HG02763 (cell line): ENCODE results near the gene CCDC80.
"Not testable (repeated sequence)": the region's sequence is repeated elsewhere in the genome, so short reads cannot be mapped to it uniquely, and the experiment has no call there.

Source experiments
- ATAC-seq: cut with Tn5 transposase; IDR thresholded peaks from one replicate; pipeline ENCODE4 v1.9.1; 2021; ENCODE audit warnings: mild to moderate bottlenecking, moderate library complexity; ENCODE audit not compliant: unreplicated experiment

The CCDC80 gene

GRCh38 chr3:112597945-112598344 lies 43.0 kb downstream of the CCDC80 start:
- ATAC-seq, result no peak

DNA sequence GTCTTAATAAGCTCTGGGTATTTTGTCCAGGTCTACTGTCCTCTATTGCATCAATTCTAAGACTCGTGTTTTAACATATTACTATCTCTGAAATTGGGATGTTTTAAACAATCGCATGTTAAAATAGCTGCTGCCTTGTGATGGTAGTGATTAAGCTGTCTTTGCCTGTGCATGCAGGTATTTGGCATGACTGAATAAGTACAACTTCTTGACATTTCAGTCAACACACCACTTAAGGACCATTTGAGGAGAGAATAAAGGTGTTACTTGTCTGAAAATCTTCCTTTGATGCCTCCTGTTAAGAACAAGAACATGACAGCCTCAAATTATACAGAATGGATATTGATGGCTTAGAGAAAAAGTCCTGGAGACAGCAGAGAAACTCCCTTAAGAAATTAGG lies 46.1 kb downstream of the CCDC80 start:
- ATAC-seq, result no peak

- ATAC-seq, result no peak
Observed at GRCh38 chr3:112593258-112593657, 47.7 kb downstream of the CCDC80 start.

- no peak for ATAC-seq
Observed at GRCh38 chr3:112587336-112587735, 53.6 kb downstream of the CCDC80 start.

DNA sequence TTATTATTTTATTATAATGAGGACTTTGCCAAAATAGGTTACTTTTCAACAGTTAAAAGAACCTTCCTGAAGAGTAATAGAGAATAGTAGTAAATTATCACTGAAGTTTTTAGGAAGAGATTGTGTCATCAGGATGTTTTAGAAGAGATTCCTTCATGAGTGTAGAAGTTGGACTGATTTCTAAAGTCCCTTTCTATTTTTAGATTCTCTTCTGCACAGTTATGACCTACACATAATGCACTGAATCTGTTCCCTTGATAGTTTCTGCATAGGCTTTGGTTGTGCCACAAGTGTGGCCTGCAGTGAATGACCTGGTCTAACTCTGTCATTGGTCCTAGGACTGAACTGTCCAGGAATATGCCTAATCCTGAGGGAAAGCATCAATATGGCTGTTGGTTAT lies 55.2 kb downstream of the CCDC80 start:
- no peak for ATAC-seq

GRCh38 chr3:112583105-112583504 lies 57.8 kb downstream of the CCDC80 start:
- no peak for ATAC-seq

DNA sequence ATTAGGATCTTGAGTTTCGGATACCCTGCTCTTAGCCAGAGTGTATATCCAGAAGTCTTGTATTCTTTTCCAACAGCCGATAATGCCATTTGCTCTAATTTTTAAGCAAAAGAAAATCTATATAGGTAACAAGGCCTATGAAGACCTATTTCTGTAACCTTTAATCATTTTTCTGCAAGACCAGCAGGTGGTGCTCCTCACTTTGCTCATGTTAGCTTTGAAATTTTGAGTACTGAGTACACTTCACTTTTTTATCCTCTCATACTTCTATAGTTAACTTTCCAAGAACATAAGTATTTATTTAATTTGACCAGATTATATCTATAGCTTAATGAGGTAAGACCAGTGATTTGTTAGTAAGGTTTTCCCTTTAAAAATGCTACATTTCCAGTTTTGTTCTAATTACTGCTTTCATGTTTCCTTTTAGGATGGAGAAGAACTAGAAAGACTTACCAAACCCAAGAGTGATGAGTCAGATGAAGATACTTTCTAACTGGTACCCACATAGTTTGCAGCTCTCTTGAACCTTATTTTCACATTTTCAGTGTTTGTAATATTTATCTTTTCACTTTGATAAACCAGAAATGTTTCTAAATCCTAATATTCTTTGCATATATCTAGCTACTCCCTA lies 58.6 kb downstream of the CCDC80 start:
- no peak for ATAC-seq

DNA sequence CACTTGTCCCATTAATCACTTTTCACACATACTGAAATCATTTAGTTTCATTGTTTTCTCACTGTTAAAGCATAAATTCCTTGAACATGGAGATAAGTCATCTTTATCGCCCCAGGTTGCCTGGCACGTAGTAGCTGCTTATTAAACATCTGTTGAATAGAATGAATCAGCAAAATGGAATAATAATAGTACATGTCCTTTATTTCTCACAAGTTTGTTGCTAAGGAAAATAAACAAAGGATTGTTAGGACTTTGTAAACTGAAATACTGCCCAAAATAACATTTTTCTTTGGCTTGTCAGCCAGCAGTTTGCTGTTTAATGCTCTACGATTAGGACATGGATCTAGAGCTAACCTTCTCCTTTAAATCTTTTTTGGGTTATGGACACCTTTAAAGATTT lies 61.2 kb downstream of the CCDC80 start:
- no peak for ATAC-seq

DNA sequence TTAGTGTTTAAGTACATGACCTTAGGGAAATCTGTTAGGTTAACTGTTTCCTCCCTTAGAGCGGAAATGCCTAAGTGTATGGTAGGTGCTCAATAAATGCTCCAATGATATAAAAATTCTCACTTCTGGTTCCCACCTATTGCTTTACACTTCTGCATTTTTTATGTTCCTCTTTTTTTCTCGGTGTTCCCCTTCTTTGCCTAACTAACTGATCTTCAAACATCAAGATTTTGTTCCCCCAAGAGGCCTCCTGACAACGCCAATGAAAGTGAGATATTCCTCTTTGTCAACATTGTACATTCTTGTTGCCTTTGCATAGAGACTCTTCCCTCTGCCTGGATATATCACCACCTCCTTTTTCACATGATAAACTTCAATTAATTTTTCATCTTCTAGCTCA lies 61.7 kb downstream of the CCDC80 start:
- no peak for ATAC-seq

DNA sequence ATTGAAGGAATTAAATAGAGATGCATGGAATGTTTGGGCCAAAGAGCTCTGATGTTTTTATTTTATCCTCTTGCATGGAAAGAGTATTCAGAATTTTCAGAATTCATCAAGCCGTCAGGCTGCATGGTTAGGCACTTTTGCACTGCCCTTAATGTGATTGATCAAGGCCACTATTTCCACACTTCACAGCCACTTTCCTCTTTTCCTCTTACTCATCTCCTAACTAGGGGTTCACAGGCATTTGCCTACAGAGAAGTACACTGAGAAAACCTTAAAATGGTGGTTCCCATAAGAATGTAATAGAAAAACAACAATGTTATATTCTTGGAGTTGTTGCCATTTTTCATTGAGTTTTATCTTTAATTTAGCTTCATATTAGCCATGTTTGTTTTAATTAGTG lies 68.2 kb downstream of the CCDC80 start:
- ATAC-seq, result no peak

DNA sequence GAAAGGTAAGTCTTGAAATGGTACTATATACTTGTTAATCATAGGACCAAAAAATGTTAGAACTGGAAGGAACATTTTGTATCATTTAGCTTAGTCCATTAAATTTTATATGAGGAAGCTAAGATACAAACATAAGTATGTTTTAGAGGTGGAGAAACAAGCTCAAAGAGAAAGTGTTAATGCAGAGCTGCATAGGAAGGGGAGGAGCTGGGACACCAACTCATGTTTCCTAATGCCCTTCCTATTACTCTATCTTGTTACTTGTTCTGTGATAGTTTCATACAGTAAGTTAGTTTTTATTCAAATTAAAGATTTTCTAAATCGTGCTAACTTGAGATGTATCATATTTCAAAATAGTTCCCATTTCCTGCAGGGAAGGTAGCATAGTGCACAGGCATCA lies 71.7 kb downstream of the CCDC80 start:
- no peak for ATAC-seq

- ATAC-seq, result no peak
Observed at GRCh38 chr3:112568642-112569041, 72.3 kb downstream of the CCDC80 start.

GRCh38 chr3:112564940-112565305 lies 76.0 kb downstream of the CCDC80 start:
- ATAC-seq, result no peak

DNA sequence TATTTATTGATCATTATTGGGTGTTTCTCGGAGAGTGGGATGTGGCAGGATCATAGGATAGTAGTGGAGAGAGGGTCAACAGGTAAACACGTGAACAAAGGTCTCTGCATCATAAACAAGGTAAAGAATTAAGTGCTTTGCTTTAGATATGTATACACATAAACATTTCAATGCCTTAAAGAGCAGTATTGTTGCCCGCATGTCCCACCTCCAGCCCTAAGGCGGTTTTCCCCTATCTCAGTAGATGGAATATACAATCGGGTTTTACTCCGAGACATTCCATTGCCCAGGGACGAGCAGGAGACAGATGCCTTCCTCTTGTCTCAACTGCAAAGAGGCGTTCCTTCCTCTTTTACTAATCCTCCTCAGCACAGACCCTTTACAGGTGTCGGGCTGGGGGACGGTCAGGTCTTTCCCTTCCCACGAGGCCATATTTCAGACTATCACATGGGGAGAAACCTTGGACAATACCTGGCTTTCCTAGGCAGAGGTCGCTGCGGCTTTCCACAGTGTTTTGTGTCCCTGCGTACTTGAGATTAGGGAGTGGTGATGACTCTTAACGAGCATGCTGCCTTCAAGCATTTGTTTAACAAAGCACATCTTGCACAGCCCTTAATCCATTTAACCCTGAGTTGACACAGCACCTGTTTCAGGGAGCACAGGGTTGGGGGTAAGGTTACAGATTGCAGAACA lies 76.5 kb downstream of the CCDC80 start:
- ATAC-seq, result not testable (repeated sequence)

DNA sequence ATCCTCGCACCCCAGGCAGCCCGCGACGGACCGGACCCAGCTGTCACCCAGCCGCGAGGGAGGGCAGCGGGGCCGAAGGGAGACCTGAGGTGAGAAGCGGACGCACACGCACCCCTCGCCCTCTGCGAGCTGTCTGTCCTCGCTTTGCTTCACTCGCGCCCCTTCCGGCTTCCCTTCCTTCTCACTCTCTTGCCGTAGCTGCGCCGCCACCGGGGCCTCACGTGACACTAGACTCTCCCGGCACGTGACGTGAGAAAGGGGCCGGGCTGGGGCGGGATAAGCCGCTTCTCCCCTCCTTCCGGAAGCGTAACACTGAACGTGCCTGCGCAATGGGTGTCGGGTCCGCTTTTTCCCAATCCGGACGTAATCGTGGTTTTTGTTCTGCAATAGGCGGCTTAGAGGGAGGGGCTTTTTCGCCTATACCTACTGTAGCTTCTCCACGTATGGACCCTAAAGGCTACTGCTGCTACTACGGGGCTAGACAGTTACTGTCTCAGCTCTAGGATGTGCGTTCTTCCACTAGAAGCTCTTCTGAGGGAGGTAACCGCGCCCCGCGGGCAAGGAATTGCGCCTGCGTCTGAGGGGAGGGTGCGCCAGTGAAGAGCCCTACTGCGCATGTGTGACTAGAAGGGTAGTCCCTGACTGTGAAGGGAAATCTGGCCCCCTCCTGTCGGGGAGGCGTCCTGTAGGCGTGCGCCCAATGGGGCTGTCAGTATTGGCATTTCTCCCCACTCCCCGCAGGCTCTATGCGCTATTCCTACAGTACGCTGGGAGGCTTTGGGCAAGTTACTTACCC lies 79.0 kb downstream of the CCDC80 start, which contains the start of the genes ATG3 and SLC35A5:
TSS of gene ATG3 (minus strand) at position 229 of the 796 bp plus-strand sequence. CDS start 434 bp downstream, outside the sequence.
TSS of gene SLC35A5 (plus strand) at position 312 of the 796 bp plus-strand sequence. CDS start 1,359 bp downstream, outside the sequence.
- ATAC-seq, result peak; percentile 82

DNA sequence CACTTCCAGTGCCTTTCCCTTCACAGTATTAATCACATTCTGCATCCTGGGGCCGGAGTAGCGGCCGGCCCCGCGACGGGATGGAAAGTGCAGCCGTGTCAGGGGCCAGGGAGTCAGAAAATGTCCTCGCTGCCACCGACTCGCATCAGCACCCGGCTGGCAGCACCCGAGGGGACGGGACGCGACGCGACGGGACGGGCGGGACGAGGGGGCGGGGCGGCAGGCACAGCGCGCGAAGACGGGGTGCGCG lies 79.5 kb downstream of the CCDC80 start:
- ATAC-seq, result peak; percentile 48

- peak; percentile 18 for ATAC-seq
Observed at GRCh38 chr3:112560721-112561483, 80.0 kb downstream of the CCDC80 start.

- no peak for ATAC-seq
Observed at GRCh38 chr3:112560307-112560706, 80.6 kb downstream of the CCDC80 start.

DNA sequence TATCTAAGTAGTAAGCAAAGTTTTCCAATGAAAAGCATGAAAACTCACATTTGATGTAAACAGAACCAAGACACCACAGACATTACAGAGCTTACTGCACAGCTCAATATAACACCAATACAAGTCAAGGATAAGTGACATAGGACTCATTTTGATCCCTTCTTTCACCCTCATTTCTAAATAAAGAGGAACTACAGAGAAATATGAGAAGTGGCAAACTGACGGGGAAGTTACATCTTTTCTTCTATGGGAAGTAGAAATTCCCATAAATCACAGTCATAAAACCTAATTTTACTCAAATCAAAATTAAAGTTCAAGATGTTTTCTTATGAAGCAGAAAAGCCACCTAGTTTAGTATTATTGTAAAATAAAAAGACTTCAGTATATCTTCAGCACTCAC lies 83.0 kb downstream of the CCDC80 start:
- no peak for ATAC-seq

DNA sequence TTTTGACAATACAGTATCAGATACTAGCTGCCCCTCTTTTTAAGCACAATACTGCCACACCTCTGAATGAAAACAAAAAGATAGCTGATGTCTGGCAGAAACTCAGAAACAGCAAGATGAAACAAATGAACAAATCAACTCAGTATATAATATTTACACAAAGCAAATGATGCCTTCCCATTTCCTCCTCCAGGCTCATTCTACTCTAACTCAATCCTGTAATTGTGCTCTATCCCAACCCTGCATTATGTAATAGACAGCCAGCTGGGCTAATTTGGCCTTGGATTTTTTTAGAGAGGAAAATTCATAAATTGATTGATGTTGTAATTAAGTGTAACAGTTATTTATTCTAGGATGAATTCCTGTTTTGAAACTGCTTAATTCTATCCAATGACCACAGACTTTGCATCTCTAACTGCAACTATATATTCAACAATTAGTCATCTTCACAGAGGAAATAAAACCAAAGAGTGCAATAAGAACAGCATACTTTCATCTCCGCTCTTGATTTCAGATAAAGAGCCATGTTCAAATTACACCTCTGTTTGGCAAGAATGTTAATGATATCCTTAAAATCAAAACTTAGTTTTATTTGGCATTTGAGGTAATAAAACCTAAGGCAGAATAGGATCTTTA lies 85.3 kb downstream of the CCDC80 start:
- no peak for ATAC-seq

GRCh38 chr3:112550859-112551258 lies 90.1 kb downstream of the CCDC80 start:
- no peak for ATAC-seq
